ENCODE data around the gene MMP10. TPM values are rescaled to one million over a fixed set of nuclear protein-coding genes. Genes with fewer than 3 reads are reported as not detected.

MMP10 gene
- total and polyA plus RNA-seq, 2 donors (not counting 3 experiments of a cell fraction or from before 2014, with no cell fraction given): 4.3 to 15.0 TPM

- H3K4me1 ChIP-seq (ENCODE audit: control insufficient read depth, extremely low read depth, insufficient read depth, low read length): no peaks in the 10 kb centered on the region
- TF ChIP-seq MYC (IDR thresholded peaks at IDR 0.05; ENCODE audit: low read depth, low read length): no peak
- TF ChIP-seq CTCF (IDR thresholded peaks at IDR 0.05; ENCODE audit: extremely low read depth in 1 of 2, insufficient read depth in 1 of 2, low read depth in 1 of 2, low read length in 2 of 2): no peak
- TF ChIP-seq POLR2AphosphoS5 (IDR thresholded peaks at IDR 0.05; ENCODE audit: insufficient read depth, low read depth, low read length): no peak
- no peak for TF ChIP-seq MAX (IDR thresholded peaks at IDR 0.05; ENCODE audit: insufficient read depth, insufficient read length)
- H3K9me3 ChIP-seq (replicated peaks; ENCODE audit: control insufficient read depth, insufficient read depth, low read length): no peaks in the 10 kb centered on the region
- no peak overlapping the region for H2AFZ ChIP-seq (ENCODE audit: low read depth, low read length)
- no peak overlapping the region for H3K27ac ChIP-seq (ENCODE audit: insufficient read depth, low read depth, low read length)
- CTCF ChIA-PET: interaction anchor here (1.0 to 2.4 kb wide), 6 partner anchors 8 to 85 kb away, joined by 3 to 9 read pairs (median 3); no protein-coding TSS in a partner anchor
- peaks cover 7 to 11% of the 10 kb centered on the region in 2 experiments for H3K27me3 ChIP-seq (ENCODE audit: control insufficient read depth in 2 of 2, insufficient read depth in 2 of 2, low read length in 2 of 2)
- H4K20me1 ChIP-seq (replicated peaks; ENCODE audit: control insufficient read depth, extremely low read depth, insufficient read depth, low read length): no peaks in the 10 kb centered on the region
- DNase-seq (ENCODE audit: low read depth, low spot score): no peak
- no peak for FAIRE-seq
- H3K36me3 ChIP-seq (ENCODE audit: control insufficient read depth in 2 of 2, extremely low read depth in 1 of 2, insufficient read depth in 2 of 2, low read length in 2 of 2): no peaks in the 10 kb centered on the region
- BruUV-seq (replicated peaks): no TSS peak
- POLR2A ChIA-PET: no interaction called here
- no peaks in the 10 kb centered on the region for H3K79me2 ChIP-seq (ENCODE audit: control insufficient read depth, insufficient read depth, low read length)
- H3K4me3 ChIP-seq (replicated peaks in 1 of 3; ENCODE audit: insufficient read depth in 1 of 3, low read depth in 1 of 3, low read length in 3 of 3): no peak overlapping the region
- H3K9me1 ChIP-seq (replicated peaks; ENCODE audit: control insufficient read depth, extremely low read depth, insufficient read depth, low read length): no peaks in the 10 kb centered on the region
- dilution Hi-C loops (cut with MboI; ENCODE audit: extremely low pct_ligation_motif_present, low sequenced_read_pairs): no loop called here
- no peak overlapping the region for H3K9ac ChIP-seq (replicated peaks; ENCODE audit: extremely low read depth, insufficient read depth, low read length)
- intact Hi-C loops (cut with micrococcal nuclease): no loop called here
- H3K4me2 ChIP-seq (ENCODE audit: insufficient read depth, low read length): no peak overlapping the region
Observed at GRCh38 chr11:102819491-102819890, 39.1 kb upstream of the MMP10 start.

- intact Hi-C loops (cut with micrococcal nuclease): no loop called here
Observed at GRCh38 chr11:102813484-102813883, 33.1 kb upstream of the MMP10 start.

More at GRCh38 chr11:102813484-102813883, 33.1 kb upstream of the MMP10 start:
- ChIA-PET POLR2A (no interaction called here), CTCF (no interaction called here)
- no peaks in the 10 kb centered on the region for H3K36me3 ChIP-seq (ENCODE audit: control insufficient read depth in 2 of 2, extremely low read depth in 1 of 2, insufficient read depth in 2 of 2, low read length in 2 of 2)
- dilution Hi-C loops (cut with MboI; ENCODE audit: extremely low pct_ligation_motif_present, low sequenced_read_pairs): no loop called here
- H3K4me3 ChIP-seq (replicated peaks in 1 of 3; ENCODE audit: insufficient read depth in 1 of 3, low read depth in 1 of 3, low read length in 3 of 3): no peak overlapping the region
- no peaks in the 10 kb centered on the region for H3K4me1 ChIP-seq (ENCODE audit: control insufficient read depth, extremely low read depth, insufficient read depth, low read length)
- no peaks in the 10 kb centered on the region for H3K9me3 ChIP-seq (replicated peaks; ENCODE audit: control insufficient read depth, insufficient read depth, low read length)
- no peak overlapping the region for H2AFZ ChIP-seq (ENCODE audit: low read depth, low read length)
- DNase-seq (ENCODE audit: low read depth, low spot score): no peak
- H3K79me2 ChIP-seq (ENCODE audit: control insufficient read depth, insufficient read depth, low read length): no peaks in the 10 kb centered on the region
- no peaks in the 10 kb centered on the region for H4K20me1 ChIP-seq (replicated peaks; ENCODE audit: control insufficient read depth, extremely low read depth, insufficient read depth, low read length)
- FAIRE-seq: no peak
- no peak overlapping the region for H3K27ac ChIP-seq (ENCODE audit: insufficient read depth, low read depth, low read length)
- no peak overlapping the region for H3K4me2 ChIP-seq (ENCODE audit: insufficient read depth, low read length)
- H3K9ac ChIP-seq (replicated peaks; ENCODE audit: extremely low read depth, insufficient read depth, low read length): no peak overlapping the region
- TF ChIP-seq FOS (IDR thresholded peaks at IDR 0.05; ENCODE audit: borderline replicate concordance, insufficient read depth, low read length) (no peak), MAX (IDR thresholded peaks at IDR 0.05; ENCODE audit: insufficient read depth, insufficient read length) (no peak), POLR2AphosphoS5 (IDR thresholded peaks at IDR 0.05; ENCODE audit: insufficient read depth, low read depth, low read length) (no peak), JUN (IDR thresholded peaks at IDR 0.05; ENCODE audit: borderline replicate concordance, insufficient read depth, insufficient read length, low read depth) (no peak), GATA2 (IDR thresholded peaks at IDR 0.05; ENCODE audit: insufficient read depth, insufficient read length, low read depth, low read length) (no peak), POLR2A (IDR thresholded peaks at IDR 0.05; ENCODE audit: low read depth, low read length) (no peak), CTCF (IDR thresholded peaks at IDR 0.05; ENCODE audit: extremely low read depth in 1 of 2, insufficient read depth in 1 of 2, low read depth in 1 of 2, low read length in 2 of 2) (no peak), MYC (IDR thresholded peaks at IDR 0.05; ENCODE audit: low read depth, low read length) (no peak), EZH2 (IDR thresholded peaks at IDR 0.05; ENCODE audit: borderline replicate concordance, low read depth, low read length, severe bottlenecking) (no peak)
- no TSS peak for BruUV-seq (replicated peaks)
- peaks cover 9 to 10% of the 10 kb centered on the region in 2 experiments for H3K27me3 ChIP-seq (ENCODE audit: control insufficient read depth in 2 of 2, insufficient read depth in 2 of 2, low read length in 2 of 2)
- no peaks in the 10 kb centered on the region for H3K9me1 ChIP-seq (replicated peaks; ENCODE audit: control insufficient read depth, extremely low read depth, insufficient read depth, low read length)

All from endothelial cell of umbilical vein (primary cell).